H1 (cell line): ENCODE data around the gene PIANP. TPM values are rescaled to one million over a fixed set of nuclear protein-coding genes. Genes with fewer than 3 reads are reported as not detected.

Source experiments
- CTCF ChIA-PET: fragments of 300-600 bp; sonication (Branson Sonifier 250); formaldehyde crosslinking; loops from one replicate; lab custom pipeline; 2021; ENCODE audit not compliant: partially characterized antibody; lab: Charles Lee
- POLR2A ChIA-PET: fragments of 300-600 bp; sonication (Branson Sonifier 250); formaldehyde crosslinking; loops from one replicate; lab custom pipeline; 2021; ENCODE audit warnings: inconsistent platforms; ENCODE audit not compliant: partially characterized antibody; lab: Charles Lee
- DNase-seq, 2 experiments: peaks; one replicate each; pipeline versions ENCODE4 v3.0.0 to v3.0.0-alpha.2; 2010 to 2022; ENCODE audit warnings: low spot score in 2 of 2, low read depth in 1 of 2, mixed read lengths in 1 of 2
- FAIRE-seq: peaks from 2 replicates; lab custom pipeline; 2011; peaks lifted over from hg19 to GRCh38; lab: Jason Lieb, UNC
- H2AFZ ChIP-seq: 2 replicates; pipeline ENCODE4 v1.8.1; 2012; ENCODE audit warnings: low read length, inconsistent platforms
- H2AK5ac ChIP-seq: 2 replicates; pipeline ENCODE4 v1.6.1; 2013; ENCODE audit warnings: low read depth, low read length
- H2BK120ac ChIP-seq: replicated peaks from 2 replicates; pipeline ENCODE3; 2013; ENCODE audit warnings: low read depth, low read length, inconsistent platforms
- H2BK12ac ChIP-seq: 2 replicates; pipeline ENCODE4 v1.6.1; 2013; ENCODE audit warnings: low read depth, low read length
- H2BK15ac ChIP-seq: 2 replicates; pipeline ENCODE4 v1.6.1; 2013; ENCODE audit warnings: low read length
- H2BK20ac ChIP-seq: 2 replicates; pipeline ENCODE4 v1.6.1; 2013; ENCODE audit warnings: low read length
- H2BK5ac ChIP-seq: 2 replicates; pipeline ENCODE4 v1.6.1; 2013; ENCODE audit warnings: low read depth, low read length
- H3K14ac ChIP-seq: 2 replicates; pipeline ENCODE4 v1.6.1; 2013; ENCODE audit warnings: inconsistent platforms; ENCODE audit not compliant: insufficient read length
- H3K18ac ChIP-seq: 2 replicates; pipeline ENCODE4 v1.6.1; 2013; ENCODE audit warnings: low read length; ENCODE audit errors: extremely low read depth
- H3K23ac ChIP-seq: 2 replicates; pipeline ENCODE4 v1.6.1; 2013; ENCODE audit warnings: inconsistent platforms; ENCODE audit not compliant: insufficient read length
- H3K23me2 ChIP-seq: 2 replicates; pipeline ENCODE4 v1.6.1; 2013; ENCODE audit warnings: low read depth, low read length
- H3K27ac ChIP-seq: 2 replicates; pipeline ENCODE4 v1.6.1; 2011; ENCODE audit warnings: low read depth, low read length, inconsistent platforms
- H3K27me3 ChIP-seq, 4 experiments: replicated peaks in 1 of 4; 1 replicate in 1 of 4; 2 replicates in 3 of 4; pipeline versions ENCODE4 v1.6.1 to v1.8.1; 2011 to 2013; ENCODE audit warnings: low read length in 3 of 4, mild to moderate bottlenecking in 3 of 4, inconsistent platforms in 2 of 4, mixed read lengths in 2 of 4, moderate library complexity in 1 of 4; ENCODE audit not compliant: control insufficient read depth in 3 of 4, insufficient read depth in 3 of 4; ENCODE audit errors: extremely low read depth in 1 of 4
- H3K36me3 ChIP-seq, 4 experiments: 2 replicates each; pipeline versions ENCODE4 v1.6.1 to v1.8.1; 2011 to 2013; ENCODE audit warnings: mild to moderate bottlenecking in 4 of 4, low read length in 3 of 4, moderate library complexity in 2 of 4, control low read depth in 1 of 4, inconsistent platforms in 1 of 4; ENCODE audit not compliant: insufficient read depth in 4 of 4, control insufficient read depth in 2 of 4
- H3K4ac ChIP-seq: replicated peaks from 2 replicates; pipeline ENCODE3; 2013; ENCODE audit warnings: low read length, low read depth, mixed read lengths, inconsistent platforms; ENCODE audit not compliant: insufficient read length
- H3K4me1 ChIP-seq, 4 experiments: replicated peaks in 1 of 4; 1 replicate in 1 of 4; 2 replicates in 3 of 4; pipeline versions ENCODE4 v1.6.1 to v1.8.1; 2011 to 2013; ENCODE audit warnings: low read length in 3 of 4, inconsistent platforms in 2 of 4, mixed read lengths in 1 of 4; ENCODE audit not compliant: insufficient read depth in 4 of 4, control insufficient read depth in 3 of 4
- H3K4me2 ChIP-seq, 2 experiments: 2 replicates each; pipeline versions ENCODE4 v1.6.1 to v1.8.1; 2011 to 2013; ENCODE audit warnings: low read depth in 2 of 2, low read length in 2 of 2, control low read depth in 1 of 2, inconsistent platforms in 1 of 2, mild to moderate bottlenecking in 1 of 2; ENCODE audit not compliant: insufficient read depth in 1 of 2
- H3K4me3 ChIP-seq, 4 experiments: fragments of 200-600, 300-600 bp in 1 of 4; sonication (generic), shearing (Covaris generic), sonication (Bioruptor Twin) in 1 of 4; 2 replicates each; pipeline versions ENCODE4 v1.5.1 to v1.8.1; 2011 to 2016; ENCODE audit warnings: low read length in 4 of 4, low read depth in 3 of 4, control low read depth in 2 of 4, inconsistent platforms in 2 of 4, mild to moderate bottlenecking in 2 of 4, mixed read lengths in 1 of 4, moderate library complexity in 1 of 4; ENCODE audit not compliant: insufficient read depth in 2 of 4; ENCODE audit errors: extremely low read depth in 1 of 4
- H3K56ac ChIP-seq: replicated peaks from 2 replicates; pipeline ENCODE3; 2013; ENCODE audit warnings: low read depth, mild to moderate bottlenecking, mixed read lengths, low read length, inconsistent platforms; ENCODE audit not compliant: insufficient read length
- H3K79me1 ChIP-seq: 2 replicates; pipeline ENCODE4 v1.6.1; 2013; ENCODE audit warnings: low read depth, low read length, control low read depth
- H3K79me2 ChIP-seq, 2 experiments: 2 replicates each; pipeline versions ENCODE4 v1.6.1 to v1.8.1; 2012 to 2013; ENCODE audit warnings: low read length in 2 of 2, mild to moderate bottlenecking in 2 of 2, inconsistent platforms in 1 of 2; ENCODE audit not compliant: insufficient read depth in 2 of 2, control insufficient read depth in 1 of 2
- H3K9ac ChIP-seq, 4 experiments: replicated peaks in 1 of 4; 1 replicate in 1 of 4; 2 replicates in 3 of 4; pipeline versions ENCODE4 v1.6.1 to v1.8.1; 2011 to 2013; ENCODE audit warnings: low read depth in 3 of 4, low read length in 3 of 4, control low read depth in 2 of 4, mild to moderate bottlenecking in 2 of 4, moderate library complexity in 2 of 4, inconsistent platforms in 1 of 4; ENCODE audit errors: extremely low read depth in 1 of 4
- H3K9me3 ChIP-seq, 2 experiments: 2 replicates each; pipeline versions ENCODE4 v1.6.1 to v1.8.1; 2012 to 2013; ENCODE audit warnings: mild to moderate bottlenecking in 2 of 2, moderate library complexity in 2 of 2, control low read depth in 1 of 2, inconsistent platforms in 1 of 2, low read depth in 1 of 2, low read length in 1 of 2, mixed read lengths in 1 of 2; ENCODE audit not compliant: insufficient read depth in 2 of 2
- H4K20me1 ChIP-seq, 2 experiments: replicated peaks in 1 of 2; 2 replicates each; pipeline versions ENCODE3 to v1.8.1; 2011 to 2013; ENCODE audit warnings: inconsistent platforms in 2 of 2, low read length in 2 of 2, mild to moderate bottlenecking in 1 of 2; ENCODE audit not compliant: insufficient read depth in 2 of 2, control insufficient read depth in 1 of 2
- H4K5ac ChIP-seq: 2 replicates; pipeline ENCODE4 v1.6.1; 2013; ENCODE audit warnings: low read length, low read depth, mixed read lengths, inconsistent platforms; ENCODE audit not compliant: insufficient read length
- H4K8ac ChIP-seq: 2 replicates; pipeline ENCODE4 v1.8.0; 2013; ENCODE audit warnings: mild to moderate bottlenecking, moderate library complexity, low read length, inconsistent platforms; ENCODE audit not compliant: insufficient read depth; ENCODE audit errors: extremely low read depth
- H4K91ac ChIP-seq: replicated peaks from 2 replicates; pipeline ENCODE3; 2013; ENCODE audit warnings: low read length, mixed read lengths, inconsistent platforms; ENCODE audit not compliant: insufficient read length
- ATF3 ChIP-seq: IDR thresholded peaks from 2 replicates; pipeline ENCODE4 v1.6.1; 2011; ENCODE audit warnings: low read depth, mild to moderate bottlenecking, low read length; ENCODE audit not compliant: insufficient read depth
- EGR1 ChIP-seq: IDR thresholded peaks from 2 replicates; pipeline ENCODE4 v1.6.1; 2011; ENCODE audit warnings: low read depth, low read length, borderline replicate concordance
- GTF2F1 ChIP-seq: IDR thresholded peaks from 2 replicates; pipeline ENCODE4 v1.6.1; 2012; ENCODE audit warnings: low read depth, low read length, improper control_type of control experiment, borderline replicate concordance
- HDAC2 ChIP-seq, 2 experiments: fragments of 300-600 bp in 1 of 2; sonication (generic) in 1 of 2; IDR thresholded peaks; 2 replicates each; pipeline ENCODE4 v1.6.1; 2011 to 2012; ENCODE audit warnings: low read depth in 2 of 2, low read length in 2 of 2, mild to moderate bottlenecking in 2 of 2, moderate library complexity in 2 of 2, borderline replicate concordance in 1 of 2, inconsistent platforms in 1 of 2
- MAFK ChIP-seq: IDR thresholded peaks from 2 replicates; pipeline ENCODE4 v1.6.1; 2012; ENCODE audit warnings: low read depth, mild to moderate bottlenecking, improper control_type of control experiment, low read length
- SIN3A ChIP-seq, 2 experiments: IDR thresholded peaks in 1 of 2; conservative IDR thresholded peaks in 1 of 2; 2 replicates each; pipeline ENCODE4 v1.6.1; 2011 to 2012; ENCODE audit warnings: low read length in 2 of 2, improper control_type of control experiment in 1 of 2, low read depth in 1 of 2, mild to moderate bottlenecking in 1 of 2
- SP1 ChIP-seq: IDR thresholded peaks from 2 replicates; pipeline ENCODE4 v1.6.1; 2011; ENCODE audit warnings: low read depth, low read length
- WGBS, 2 experiments: shearing (Covaris generic) in 1 of 2; methylation state at CpG; one replicate each; pipeline versions ENCODE4 v1.1.6 to v1.1.7; 2013 to 2015; ENCODE audit warnings: low lambda C conversion rate in 2 of 2, mixed read lengths in 2 of 2, inconsistent platforms in 1 of 2, low coverage in 1 of 2, missing lambda C conversion rate in 1 of 2; ENCODE audit not compliant: insufficient replicate concordance in 2 of 2, insufficient coverage in 1 of 2, insufficient read length in 1 of 2; ENCODE audit errors: extremely low coverage in 1 of 2, missing lambda C conversion rate in 1 of 2; 5-methylcytosine and 5-hydroxymethylcytosine counted together
- polyA plus RNA-seq, 7 experiments: library from polyadenylated mRNA; depleted of rRNA in 3 of 7; stranded (reverse) in 5 of 7; unstranded in 2 of 7; fragments of >200 nt in 5 of 7; fragments of 200-250 nt in 2 of 7; gene quantifications; 1 replicate in 5 of 7; 2 replicates in 1 of 7; 4 replicates in 1 of 7; pipeline versions ENCODE4 v1.2.1 to v1.2.3, GENCODE V29; 2011 to 2013; ENCODE audit warnings: missing spikeins in 2 of 7, mixed read lengths in 2 of 7
- total RNA-seq: library from RNA; stranded (reverse); fragmentation: NEBNext Ultra II Directional; extraction: Animal tissue kit (Norgen Biotek cat#: 25700); gene quantifications from 2 replicates; pipeline ENCODE4 v1.2.1, GENCODE V29; 2021

PIANP gene
- total and polyA plus RNA-seq, 2 of the 8 experiments (the other 6 are each of a cell fraction or from before 2014, with no cell fraction given), result 6.3 to 9.8 TPM

DNA sequence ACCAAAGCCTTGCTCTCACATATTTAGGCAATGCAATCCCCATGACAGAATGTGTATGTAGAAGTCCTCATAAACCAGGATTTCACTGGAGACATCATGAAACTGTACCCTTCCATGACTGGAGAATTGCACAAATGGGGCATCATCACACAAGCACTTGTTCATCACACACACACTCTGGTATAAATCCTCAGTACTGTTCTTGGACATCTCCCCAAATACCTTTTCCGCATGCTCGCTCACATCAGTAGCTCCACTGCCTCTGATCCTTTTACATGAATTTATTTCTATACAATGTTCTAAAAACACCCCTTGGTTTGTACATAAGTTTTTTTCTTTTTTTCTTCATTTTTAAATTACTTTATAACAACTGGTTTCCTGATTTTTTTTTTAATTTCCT lies 34.4 kb downstream of the PIANP start:
- no peak overlapping the region for H3K4me2 ChIP-seq
- H3K18ac ChIP-seq, result no peak overlapping the region
- H4K8ac ChIP-seq, result no peak overlapping the region
- H2BK12ac ChIP-seq, result no peak overlapping the region
- FAIRE-seq (no peak), DNase-seq (no peak)
- no peak overlapping the region for H4K91ac ChIP-seq
- H3K56ac ChIP-seq, result no peak overlapping the region
- H3K27ac ChIP-seq, result no peak overlapping the region
- H3K36me3 ChIP-seq, result peaks cover 15 to 44% (median 35%) of the 10 kb centered on the region in 4 experiments
- H2AFZ ChIP-seq, result no peak overlapping the region
- H3K4me1 ChIP-seq, result peaks cover 0 to 4% (median 0%) of the 10 kb centered on the region in 4 experiments; a peak in 1 of 7 replicates
- H3K79me1 ChIP-seq, result no peaks in the 10 kb centered on the region
- H3K4me3 ChIP-seq, result no peak overlapping the region
- H4K20me1 ChIP-seq, result no peaks in the 10 kb centered on the region
- no peak overlapping the region for H2BK120ac ChIP-seq
- POLR2A ChIA-PET, result interaction anchor here (0.9 to 5.9 kb wide), 5 partner anchors 12 to 46 kb away, joined by 3 to 72 read pairs (median 5); partner anchors contain the start of gene ZNF384
- 97% methylated on average over 2 of the region's 2 CpGs; no CpG with 5 or more reads in 1 of the 2 experiments for WGBS, 2 experiments
- H2BK15ac ChIP-seq, result no peak overlapping the region
- H2BK20ac ChIP-seq, result no peak overlapping the region
- peaks cover 0 to 11% of the 10 kb centered on the region in 2 experiments; a peak in 3 of 4 replicates for H3K79me2 ChIP-seq
- H3K14ac ChIP-seq, result no peak overlapping the region
- no peak overlapping the region for H3K23ac ChIP-seq
- H3K9ac ChIP-seq, result no peak overlapping the region
- H3K27me3 ChIP-seq, result no peaks in the 10 kb centered on the region
- CTCF ChIA-PET, result interaction anchor here (0.6 to 11.6 kb wide), 10 partner anchors 14 to 128 kb away, joined by 3 to 125 read pairs (median 6); partner anchors contain the start of gene ZNF384
- H4K5ac ChIP-seq, result no peak overlapping the region
- no peak overlapping the region for H2AK5ac ChIP-seq
- peaks cover 6% of the 10 kb centered on the region for H3K23me2 ChIP-seq
- no peak overlapping the region for H3K4ac ChIP-seq
- no peaks in the 10 kb centered on the region for H3K9me3 ChIP-seq
- H2BK5ac ChIP-seq, result no peak overlapping the region
- TF ChIP-seq ATF3 (no peak), EGR1 (no peak), SIN3A (conservative IDR thresholded peaks at IDR 0.05 in 1 of 2, IDR thresholded peaks at IDR 0.05 in 1 of 2; ENCODE audit: low read depth in 1 of 2, low read length in 2 of 2) (no peak), GTF2F1 (no peak), SP1 (no peak), MAFK (no peak), HDAC2 (IDR thresholded peaks at IDR 0.05; ENCODE audit: borderline replicate concordance in 1 of 2, low read depth in 2 of 2, low read length in 2 of 2) (no peak)
